ENCODE measurements around the gene LPAR5.

DNA sequence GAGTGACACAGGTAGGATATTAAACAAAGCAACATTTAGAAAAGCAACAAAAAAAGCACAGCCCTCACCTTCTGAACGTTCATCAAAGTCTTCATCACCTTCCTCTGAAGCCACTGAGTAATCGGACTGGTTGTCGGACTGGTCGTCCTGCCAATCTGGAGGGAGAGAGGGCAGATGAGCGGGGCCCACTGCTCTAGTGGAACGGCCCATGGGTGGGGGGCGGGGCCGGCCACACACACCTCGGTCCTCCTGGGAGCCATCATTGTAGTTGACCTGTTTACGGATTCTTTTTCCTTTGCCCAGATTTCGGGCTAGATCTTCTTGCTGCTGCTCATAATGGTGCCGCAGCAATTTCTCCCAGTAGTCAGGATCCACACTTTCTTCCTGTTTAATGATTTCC, 52.8 kb downstream of the LPAR5 start:
- no peak for TF ChIP-seq POLR2A (IDR thresholded peaks at IDR 0.05)
- TF ChIP-seq, protein P1, sequence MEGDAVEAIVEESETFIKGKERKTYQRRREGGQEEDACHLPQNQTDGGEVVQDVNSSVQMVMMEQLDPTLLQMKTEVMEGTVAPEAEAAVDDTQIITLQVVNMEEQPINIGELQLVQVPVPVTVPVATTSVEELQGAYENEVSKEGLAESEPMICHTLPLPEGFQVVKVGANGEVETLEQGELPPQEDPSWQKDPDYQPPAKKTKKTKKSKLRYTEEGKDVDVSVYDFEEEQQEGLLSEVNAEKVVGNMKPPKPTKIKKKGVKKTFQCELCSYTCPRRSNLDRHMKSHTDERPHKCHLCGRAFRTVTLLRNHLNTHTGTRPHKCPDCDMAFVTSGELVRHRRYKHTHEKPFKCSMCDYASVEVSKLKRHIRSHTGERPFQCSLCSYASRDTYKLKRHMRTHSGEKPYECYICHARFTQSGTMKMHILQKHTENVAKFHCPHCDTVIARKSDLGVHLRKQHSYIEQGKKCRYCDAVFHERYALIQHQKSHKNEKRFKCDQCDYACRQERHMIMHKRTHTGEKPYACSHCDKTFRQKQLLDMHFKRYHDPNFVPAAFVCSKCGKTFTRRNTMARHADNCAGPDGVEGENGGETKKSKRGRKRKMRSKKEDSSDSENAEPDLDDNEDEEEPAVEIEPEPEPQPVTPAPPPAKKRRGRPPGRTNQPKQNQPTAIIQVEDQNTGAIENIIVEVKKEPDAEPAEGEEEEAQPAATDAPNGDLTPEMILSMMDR (IDR thresholded peaks at IDR 0.05) = no peak
